Stimulated activated CD4-positive, alpha-beta T cell treated with anti-CD3 and anti-CD28 coated beads, Interleukin-15, amount 100 ng/mL, for 48 hours (primary cell): ENCODE measurements around the gene SIGLEC1.

Experiments used
- DNase-seq, 2 donors: peaks; one replicate each; pipeline ENCODE4 v3.0.0-alpha.2; 2020; ENCODE audit warnings: low read depth in 2 of 2

The SIGLEC1 gene

DNA sequence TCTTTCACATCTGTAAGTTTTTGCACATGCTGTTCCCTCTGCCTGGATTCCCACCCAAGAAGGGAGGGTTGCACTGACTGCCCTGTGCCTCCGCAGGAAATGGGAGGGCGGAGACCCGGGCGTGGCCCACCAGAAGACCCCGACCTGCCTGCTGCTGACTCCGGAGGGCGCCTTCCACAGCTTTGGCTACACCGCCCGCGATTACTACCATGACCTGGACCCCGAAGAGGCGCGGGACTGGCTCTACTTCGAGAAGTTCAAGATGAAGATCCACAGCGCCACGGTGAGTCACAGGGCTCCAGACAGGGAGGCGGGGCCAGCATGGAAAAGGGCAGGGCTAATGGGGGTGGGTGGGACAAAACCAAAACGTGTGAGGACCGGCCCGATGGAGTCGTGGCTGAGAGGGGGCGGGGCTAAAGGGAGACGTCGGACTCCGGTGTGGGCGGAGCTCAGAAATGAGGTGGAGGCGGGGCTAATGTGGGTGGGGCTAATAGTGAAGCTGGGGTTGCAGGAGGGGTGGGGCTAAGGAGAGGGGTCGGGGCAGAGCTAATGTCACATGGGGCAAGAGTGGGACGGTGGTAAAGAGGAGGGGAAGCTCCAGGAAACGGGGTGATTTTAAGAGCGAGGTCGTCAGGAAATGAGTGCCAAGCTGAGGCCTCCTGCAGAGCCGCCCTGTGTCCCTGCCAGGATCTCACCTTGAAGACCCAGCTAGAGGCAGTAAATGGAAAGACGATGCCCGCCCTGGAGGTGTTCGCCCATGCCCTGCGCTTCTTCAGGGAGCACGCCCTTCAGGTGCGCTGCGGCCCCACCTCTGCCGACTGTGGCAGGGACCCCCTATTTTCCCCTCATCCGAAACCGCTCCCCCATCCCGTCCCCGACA, 32.6 kb upstream of the SIGLEC1 start:
- DNase-seq, result peak; percentile 66 to 70

DNA sequence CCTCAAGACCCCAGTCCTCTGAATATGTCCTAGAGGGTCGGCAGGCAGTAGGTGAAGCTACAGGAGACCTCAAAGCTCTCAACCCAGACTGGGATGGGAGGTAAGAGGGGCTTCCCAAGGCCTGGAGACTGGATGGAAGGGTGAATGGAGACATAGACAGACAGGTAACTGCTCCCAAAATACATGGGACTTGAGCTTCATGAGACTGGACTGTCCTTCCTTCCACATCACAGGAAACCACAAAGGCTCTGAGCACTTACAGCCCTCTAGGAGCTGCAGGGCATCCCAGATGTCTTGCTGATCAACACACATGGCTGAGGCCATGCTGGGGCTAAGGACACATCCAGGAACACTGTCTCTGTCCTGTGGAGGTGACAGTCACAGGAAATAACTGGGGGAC, 31.6 kb upstream of the SIGLEC1 start:
- DNase-seq, result no peak

GRCh38 chr20:3743251-3743650, 30.9 kb upstream of the SIGLEC1 start:
- no peak for DNase-seq

- no peak for DNase-seq
Observed at GRCh38 chr20:3741836-3742458, 29.5 kb upstream of the SIGLEC1 start.

GRCh38 chr20:3740615-3741301, 28.4 kb upstream of the SIGLEC1 start:
- no peak for DNase-seq

DNA sequence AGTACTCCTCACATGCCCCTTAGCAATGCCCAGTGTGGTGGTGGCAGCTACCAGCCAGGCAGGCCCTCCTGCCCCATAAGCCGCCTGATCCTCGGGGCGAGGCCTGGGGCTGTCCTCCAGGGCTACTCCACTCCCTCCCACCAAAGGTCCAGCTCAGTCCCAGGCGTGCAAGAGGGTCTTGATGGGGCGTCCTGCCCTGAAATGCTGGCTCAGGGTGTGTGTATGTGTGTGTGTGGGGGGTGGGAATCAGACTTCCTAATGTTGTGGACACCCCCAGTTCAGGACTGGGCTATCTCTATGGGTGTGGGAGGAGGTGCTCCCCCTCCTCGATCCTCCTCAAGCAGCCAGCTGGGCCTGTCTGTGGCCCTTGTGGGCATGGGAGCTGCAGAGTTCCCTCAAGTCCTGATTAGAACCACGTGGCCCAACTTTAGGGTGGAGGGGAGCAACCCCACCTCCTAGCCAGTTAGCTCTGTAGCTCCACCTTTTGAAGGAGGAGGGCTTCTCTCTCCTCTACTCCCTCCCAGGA, 27.6 kb upstream of the SIGLEC1 start:
- DNase-seq, result no peak

DNA sequence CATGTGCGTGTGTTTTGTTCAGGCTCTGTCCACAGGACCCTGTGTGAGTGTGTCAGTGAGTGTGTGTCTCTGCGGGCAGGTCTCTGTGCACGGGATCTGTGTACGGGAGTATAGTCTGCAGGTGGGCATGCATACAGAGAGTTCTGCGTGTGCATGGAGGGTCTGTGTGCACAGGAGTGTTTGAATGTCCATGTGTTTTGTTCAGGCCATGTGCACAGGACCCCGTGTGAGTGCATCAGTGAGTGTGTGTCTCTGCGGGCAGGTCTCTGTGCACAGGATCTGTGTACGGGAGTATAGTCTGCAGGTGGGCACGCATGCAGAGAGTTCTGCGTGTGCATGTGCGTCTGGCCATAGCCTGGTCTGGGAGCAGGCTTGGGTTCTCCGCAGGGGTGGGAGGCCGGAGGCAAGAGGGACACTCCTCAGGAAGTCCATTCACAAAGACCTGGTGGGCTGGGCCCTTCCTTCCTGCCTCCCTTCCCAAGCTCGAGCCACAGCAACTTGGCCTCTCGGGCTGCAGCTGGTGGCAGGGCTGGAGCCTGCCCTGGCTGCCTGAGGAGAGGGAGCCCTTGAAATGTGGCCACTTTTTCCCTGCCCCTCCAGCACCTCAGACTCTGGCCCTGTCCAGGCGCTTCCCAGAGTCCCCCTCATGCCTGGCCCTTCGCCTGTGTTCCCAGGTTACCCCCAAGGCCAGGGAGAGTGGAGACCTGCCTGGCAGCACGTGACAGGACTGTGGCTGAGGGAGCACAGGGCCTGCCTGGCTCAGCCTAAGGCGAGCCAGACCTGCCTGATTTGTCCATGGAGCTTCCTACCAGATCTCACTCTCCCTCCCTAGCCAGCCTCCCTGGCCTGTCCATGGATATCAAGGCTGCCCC, 26.9 kb upstream of the SIGLEC1 start:
- DNase-seq, result no peak

- DNase-seq, result no peak
Observed at GRCh38 chr20:3738111-3739053, 26.0 kb upstream of the SIGLEC1 start.

- no peak for DNase-seq
Observed at GRCh38 chr20:3735768-3736167, 23.4 kb upstream of the SIGLEC1 start.

DNA sequence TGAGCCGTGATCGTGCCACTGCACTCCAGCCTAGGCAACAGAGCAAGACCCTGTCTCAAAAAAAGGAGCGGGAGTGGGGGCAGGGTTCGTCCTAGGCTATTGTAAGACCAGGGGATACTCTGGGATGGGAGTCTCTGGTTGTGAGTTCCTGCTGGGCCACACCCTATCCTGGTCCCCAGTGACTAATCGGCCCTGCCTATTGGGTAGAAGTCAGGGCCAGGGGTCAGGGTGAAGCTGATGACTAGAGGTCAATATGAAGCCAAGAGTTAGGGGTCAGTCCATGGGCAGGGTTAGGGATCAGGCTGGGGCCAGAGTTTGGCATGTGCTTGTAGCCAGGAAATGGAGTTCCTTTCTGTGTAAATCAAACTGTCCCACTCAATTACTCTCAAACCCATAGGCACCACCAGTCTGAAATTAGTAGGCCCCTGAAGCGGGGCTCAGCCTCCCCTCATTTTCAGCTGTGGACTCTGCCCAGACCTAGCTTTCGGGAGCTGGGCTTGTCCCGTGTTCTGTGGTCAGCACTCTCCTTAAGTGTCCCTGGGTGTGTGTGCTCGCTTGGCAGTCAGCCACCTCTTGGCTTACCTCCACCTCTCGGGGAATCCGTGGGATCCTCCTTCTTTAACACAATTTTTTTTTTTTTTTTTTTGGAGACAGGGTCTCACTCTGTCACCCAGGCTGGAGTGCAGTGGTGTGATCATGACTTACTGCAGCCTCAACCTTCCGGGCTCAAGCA, 21.9 kb upstream of the SIGLEC1 start:
- DNase-seq, result no peak

DNA sequence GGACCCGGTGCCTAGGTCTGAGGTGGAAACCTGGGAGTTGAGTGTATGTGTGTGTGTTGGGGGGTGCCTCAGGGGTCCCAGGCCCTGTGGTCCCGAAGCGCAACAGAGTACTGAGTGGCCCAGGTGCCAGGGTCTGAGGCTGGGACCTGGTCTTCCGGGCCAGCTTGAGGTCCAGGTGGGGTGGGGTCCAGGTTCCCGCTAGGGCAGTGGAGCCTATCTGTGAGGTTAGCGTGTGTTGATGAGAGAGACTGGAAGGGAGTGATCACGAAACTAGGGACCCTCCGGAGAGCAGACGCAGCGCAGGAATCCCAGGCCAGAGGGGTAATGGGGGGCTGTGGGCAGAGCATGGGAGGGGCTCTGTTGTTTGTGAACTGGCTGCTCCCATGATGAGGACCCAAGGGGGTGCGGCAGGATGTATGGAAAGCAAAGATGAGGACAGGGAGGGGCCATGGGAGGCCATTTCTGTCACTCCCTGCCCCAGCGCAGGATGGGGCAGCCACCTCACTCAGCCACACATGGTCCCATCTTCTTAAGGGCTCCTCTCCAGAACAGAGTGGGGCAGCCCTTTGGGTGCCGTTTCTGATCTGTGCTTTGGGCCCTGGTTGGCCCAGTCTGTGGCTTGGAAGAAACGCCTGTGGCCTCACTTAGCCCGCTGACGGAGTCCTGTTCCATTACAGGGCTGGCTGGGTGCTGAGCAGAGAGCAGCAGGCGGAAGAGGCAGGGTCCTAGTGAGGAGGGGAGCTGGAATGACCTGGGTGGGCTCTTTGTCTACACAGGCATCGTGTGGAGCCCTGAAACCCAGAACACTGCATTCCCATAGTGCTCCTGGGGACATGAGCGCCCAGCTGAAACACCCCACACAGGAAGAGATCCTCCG, 21.0 kb upstream of the SIGLEC1 start:
- no peak for DNase-seq

DNA sequence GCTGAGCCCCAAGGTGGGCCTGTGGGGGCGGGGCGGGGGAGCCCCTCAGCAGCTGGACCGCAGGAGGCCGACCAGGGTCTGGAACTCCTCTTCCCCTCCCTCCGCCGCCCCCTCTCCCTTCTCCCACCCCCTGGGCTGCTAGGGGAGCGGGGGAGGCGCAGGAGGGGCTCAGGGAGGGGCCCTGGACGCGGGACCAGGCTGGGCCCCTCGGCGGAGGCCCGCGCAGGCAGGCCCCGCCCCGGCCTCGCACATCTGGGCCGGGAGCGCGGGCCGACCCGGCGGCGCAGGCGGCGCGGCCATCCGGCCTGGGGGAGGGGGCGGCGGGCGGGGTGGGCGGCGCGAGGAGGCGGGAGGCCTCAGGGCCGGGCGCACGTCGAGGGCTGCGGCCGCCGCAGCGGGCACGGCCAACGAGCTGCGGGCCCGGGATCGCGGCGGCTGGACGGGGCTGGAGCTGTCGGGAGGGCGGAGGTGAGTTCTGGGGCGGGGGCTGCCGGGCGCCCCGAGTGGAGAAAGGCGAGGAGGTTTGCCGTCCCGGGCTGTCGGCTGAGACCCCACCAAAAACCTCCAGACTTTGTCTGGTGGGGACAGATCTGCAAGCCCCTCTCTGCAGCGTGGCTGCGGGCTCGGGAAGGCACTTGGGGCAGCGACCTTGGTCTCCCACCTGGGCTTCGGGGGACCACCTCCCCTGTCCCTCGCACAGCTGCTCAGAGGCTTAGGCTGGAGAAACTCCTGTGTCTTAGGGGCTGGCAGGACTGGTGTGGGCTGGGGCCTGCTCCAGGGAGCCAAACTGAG, 20.1 kb upstream of the SIGLEC1 start, which contains the start of gene HSPA12B:
HSPA12B (plus strand) TSS at position 359 of the 792 bp plus-strand sequence. CDS start 5,990 bp downstream, outside the sequence.
- no peak for DNase-seq

DNA sequence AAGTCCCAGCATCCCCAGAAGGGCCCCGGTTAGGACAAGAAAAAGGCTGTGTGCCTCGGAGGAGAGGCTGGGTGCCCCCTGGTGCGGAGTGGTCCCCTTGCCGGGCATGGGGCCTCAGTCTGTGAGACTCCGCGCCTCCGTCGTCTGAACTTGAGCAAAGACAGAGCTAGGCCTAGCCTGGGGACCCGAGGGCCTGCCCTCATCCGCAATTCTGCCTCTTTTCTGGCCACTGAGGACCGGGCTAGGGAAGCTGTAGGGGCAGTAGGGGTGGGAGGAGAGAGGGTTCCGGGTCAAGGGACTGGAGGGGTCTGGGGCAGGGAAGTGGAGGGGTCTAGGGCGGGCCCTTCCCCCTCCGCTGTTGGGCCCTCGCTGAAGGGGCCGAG, 19.5 kb upstream of the SIGLEC1 start:
- no peak for DNase-seq

- DNase-seq, result no peak
Observed at GRCh38 chr20:3730803-3731672, 18.6 kb upstream of the SIGLEC1 start.

DNA sequence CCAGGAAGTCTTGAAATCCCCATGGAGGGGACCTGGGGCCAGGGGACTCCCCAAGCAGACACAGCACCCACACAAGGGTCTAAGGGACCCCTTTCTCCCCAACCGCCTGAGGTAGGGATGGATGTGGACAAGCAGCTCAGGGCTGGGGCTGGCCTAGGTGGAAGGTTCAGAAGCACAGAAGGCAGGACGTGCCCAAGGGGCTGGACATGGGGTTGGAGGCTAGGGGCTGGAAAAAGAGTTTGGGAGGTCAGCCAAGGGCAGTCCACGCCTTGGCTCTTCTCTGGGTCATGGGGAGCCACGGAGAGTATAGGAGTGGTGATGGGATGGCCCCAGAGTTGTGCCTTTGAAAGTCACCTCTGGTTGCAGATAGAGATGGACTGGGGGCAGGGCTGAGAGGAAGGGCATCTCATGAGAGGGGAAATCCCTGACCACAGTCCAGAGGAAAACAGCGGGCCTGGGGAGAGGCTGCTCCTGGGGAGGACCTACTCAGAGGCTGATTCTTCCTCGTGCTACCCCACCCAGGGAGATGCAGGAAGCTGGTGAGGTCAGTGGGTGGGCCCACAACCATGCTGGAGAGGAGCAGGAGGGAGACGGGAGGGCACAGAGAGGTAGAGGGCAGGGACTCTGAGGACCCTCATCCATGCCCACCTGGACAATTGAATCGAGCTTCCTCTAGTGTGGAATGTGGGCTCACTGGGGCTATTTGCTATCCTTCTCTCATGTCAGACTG, 17.6 kb upstream of the SIGLEC1 start:
- DNase-seq, result no peak

- DNase-seq, result no peak
Observed at GRCh38 chr20:3729378-3729777, 17.0 kb upstream of the SIGLEC1 start.
